ENCODE data around the gene PAPOLB. TPM values are rescaled to one million over a fixed set of nuclear protein-coding genes. Genes with fewer than 3 reads are reported as not detected.

Gene PAPOLB
- total and polyA plus RNA-seq, 4 donors: 0.01 to 1.9 (median 0.14) TPM

GRCh38 chr7:4814433-4814832 lies 47.4 kb downstream of the PAPOLB start:
- Histone ChIP-seq H3K4me1 (ENCODE audit: control insufficient read depth in 5 of 5, insufficient read depth in 5 of 5, low read length in 5 of 5) (peaks cover 0 to 16% (median 0%) of the 10 kb centered on the region in 5 donors), H3K27me3 (ENCODE audit: control insufficient read depth in 3 of 3, insufficient read depth in 3 of 3, low read length in 2 of 3) (no peaks in the 10 kb centered on the region), H3K27ac (ENCODE audit: low read depth in 1 of 2, low read length in 1 of 2) (no peak overlapping the region), H3K9me3 (ENCODE audit: control insufficient read depth in 4 of 4, insufficient read depth in 3 of 4, low read length in 3 of 4) (peaks cover 0 to 8% (median 2%) of the 10 kb centered on the region in 4 donors), H3K9ac (ENCODE audit: insufficient read depth in 1 of 2, low read length in 2 of 2) (no peak overlapping the region), H3K4me3 (no peak overlapping the region), H3K36me3 (ENCODE audit: control insufficient read depth in 4 of 4, insufficient read depth in 4 of 4, low read length in 4 of 4) (peaks cover 0 to 23% (median 12%) of the 10 kb centered on the region in 4 donors)
- WGBS, 2 donors: 37 to 52% methylated on average over 13 to 14 of the region's 14 CpGs
- ATAC-seq (ENCODE audit: insufficient read depth, low FRiP score) (no peak), DNase-seq (no peak)
- no peak for TF ChIP-seq CTCF (IDR thresholded peaks at IDR 0.05; ENCODE audit: control extremely low read depth, extremely low read depth)

GRCh38 chr7:4809666-4810065 lies 52.2 kb downstream of the PAPOLB start:
- Histone ChIP-seq H3K36me3 (ENCODE audit: control insufficient read depth in 4 of 4, insufficient read depth in 4 of 4, low read length in 4 of 4) (peaks cover 0 to 22% (median 11%) of the 10 kb centered on the region in 4 donors), H3K9ac (ENCODE audit: insufficient read depth in 1 of 2, low read length in 2 of 2) (no peak overlapping the region), H3K27ac (ENCODE audit: low read depth in 1 of 2, low read length in 1 of 2) (no peak overlapping the region), H3K4me3 (no peak overlapping the region), H3K9me3 (ENCODE audit: control insufficient read depth in 4 of 4, insufficient read depth in 3 of 4, low read length in 3 of 4) (peaks cover 0 to 8% (median 2%) of the 10 kb centered on the region in 4 donors), H3K27me3 (ENCODE audit: control insufficient read depth in 3 of 3, insufficient read depth in 3 of 3, low read length in 2 of 3) (no peaks in the 10 kb centered on the region), H3K4me1 (ENCODE audit: control insufficient read depth in 5 of 5, insufficient read depth in 5 of 5, low read length in 5 of 5) (no peaks in the 10 kb centered on the region)
- ATAC-seq (ENCODE audit: insufficient read depth, low FRiP score) (no peak), DNase-seq (no peak)
- 78 to 83% methylated on average over 14 of the region's 14 CpGs for WGBS, 2 donors
- no peak for TF ChIP-seq CTCF (IDR thresholded peaks at IDR 0.05; ENCODE audit: control extremely low read depth, extremely low read depth)

GRCh38 chr7:4809091-4809591 lies 52.7 kb downstream of the PAPOLB start:
- ATAC-seq (ENCODE audit: insufficient read depth, low FRiP score) (no peak), DNase-seq (no peak)
- no peaks in the 10 kb centered on the region for H3K27me3 ChIP-seq (ENCODE audit: control insufficient read depth in 3 of 3, insufficient read depth in 3 of 3, low read length in 2 of 3)
- no peak for TF ChIP-seq CTCF (IDR thresholded peaks at IDR 0.05; ENCODE audit: control extremely low read depth, extremely low read depth)
- no peak overlapping the region for H3K4me3 ChIP-seq
- no peak overlapping the region for H3K9ac ChIP-seq (ENCODE audit: insufficient read depth in 1 of 2, low read length in 2 of 2)
- no peak overlapping the region for H3K27ac ChIP-seq (ENCODE audit: low read depth in 1 of 2, low read length in 1 of 2)
- H3K9me3 ChIP-seq (ENCODE audit: control insufficient read depth in 4 of 4, insufficient read depth in 3 of 4, low read length in 3 of 4): peaks cover 0 to 8% (median 2%) of the 10 kb centered on the region in 4 donors
- H3K36me3 ChIP-seq (ENCODE audit: control insufficient read depth in 4 of 4, insufficient read depth in 4 of 4, low read length in 4 of 4): peaks cover 0 to 19% (median 9%) of the 10 kb centered on the region in 4 donors
- H3K4me1 ChIP-seq (ENCODE audit: control insufficient read depth in 5 of 5, insufficient read depth in 5 of 5, low read length in 5 of 5): no peaks in the 10 kb centered on the region
- WGBS, 2 donors: 42 to 65% methylated on average over 38 of the region's 38 CpGs

GRCh38 chr7:4808565-4808964 lies 53.3 kb downstream of the PAPOLB start:
- Histone ChIP-seq H3K4me3 (no peak overlapping the region), H3K36me3 (ENCODE audit: control insufficient read depth in 4 of 4, insufficient read depth in 4 of 4, low read length in 4 of 4) (peaks cover 0 to 15% (median 8%) of the 10 kb centered on the region in 4 donors), H3K9me3 (ENCODE audit: control insufficient read depth in 4 of 4, insufficient read depth in 3 of 4, low read length in 3 of 4) (peaks cover 0 to 8% (median 2%) of the 10 kb centered on the region in 4 donors), H3K4me1 (ENCODE audit: control insufficient read depth in 5 of 5, insufficient read depth in 5 of 5, low read length in 5 of 5) (no peaks in the 10 kb centered on the region), H3K9ac (ENCODE audit: insufficient read depth in 1 of 2, low read length in 2 of 2) (no peak overlapping the region), H3K27ac (ENCODE audit: low read depth in 1 of 2, low read length in 1 of 2) (no peak overlapping the region), H3K27me3 (ENCODE audit: control insufficient read depth in 3 of 3, insufficient read depth in 3 of 3, low read length in 2 of 3) (no peaks in the 10 kb centered on the region)
- no peak for TF ChIP-seq CTCF (IDR thresholded peaks at IDR 0.05; ENCODE audit: control extremely low read depth, extremely low read depth)
- no peak for DNase-seq
- ATAC-seq (ENCODE audit: insufficient read depth, low FRiP score): no peak
- WGBS, 2 donors: 77 to 86% methylated on average over 37 of the region's 37 CpGs
